K562 (cell line): ENCODE data around the gene RUNDC1. TPM values are rescaled to one million over a fixed set of nuclear protein-coding genes. Genes with fewer than 3 reads are reported as not detected.

Experiments used
- ATAC-seq: fragments of 200-7000 bp; cut with Tn5 transposase; 3 replicates; pipeline ENCODE4 v1.9.1; 2020; ENCODE audit warnings: moderate library complexity
- BruUV-seq: library from RNA; stranded (reverse); fragments of 400-500 nt; replicated peaks from 2 replicates; lab custom pipeline; 2021; lab: Mats Ljungman, UMichigan
- CTCF ChIA-PET: fragments of 300-600 bp; formaldehyde crosslinking; extraction: SDS; loops from one replicate; lab custom pipeline; 2021; ENCODE audit warnings: low intra/inter-chr PET ratio; lab: Yijun Ruan, JAX
- POLR2A ChIA-PET: fragments of 300-600, 350-650 bp; sonication (Branson Sonifier 250); formaldehyde crosslinking; extraction: SDS; loops from one replicate; lab custom pipeline; 2021; ENCODE audit warnings: antibody characterized with exemption, inconsistent platforms; lab: Yijun Ruan, JAX
- DNase-seq, 4 experiments: peaks; one replicate each; pipeline versions ENCODE4 v3.0.0 to v3.0.0-alpha.2; 2011 to 2018; ENCODE audit warnings: low spot score in 3 of 4, mixed read lengths in 3 of 4; ENCODE audit errors: extremely low read depth in 1 of 4
- FAIRE-seq: peaks from 2 replicates; lab custom pipeline; 2011; peaks lifted over from hg19 to GRCh38; lab: Jason Lieb, UNC
- H2AFZ ChIP-seq: 2 replicates; pipeline ENCODE4 v1.6.0; 2011; ENCODE audit warnings: low read depth, low read length, control low read depth, inconsistent platforms
- H3K27ac ChIP-seq: fragments of 200-600 bp; 3 replicates; pipeline ENCODE4 v1.8.0; 2011; ENCODE audit warnings: low read depth, mild to moderate bottlenecking, control low read depth, inconsistent platforms, low read length, moderate library complexity, mixed read lengths; ENCODE audit errors: extremely low read depth
- H3K27me3 ChIP-seq, 2 experiments: fragments of 300-600 bp in 1 of 2; 2 replicates in 1 of 2; 3 replicates in 1 of 2; pipeline versions ENCODE4 v1.6.0 to v1.8.0; 2011; ENCODE audit warnings: inconsistent platforms in 2 of 2, low read length in 2 of 2, mild to moderate bottlenecking in 1 of 2, mixed read lengths in 1 of 2, moderate library complexity in 1 of 2; ENCODE audit not compliant: control insufficient read depth in 2 of 2, insufficient read depth in 2 of 2
- H3K36me3 ChIP-seq: fragments of 300-600 bp; 3 replicates; pipeline ENCODE4 v1.8.0; 2011; ENCODE audit warnings: mild to moderate bottlenecking, low read length, inconsistent platforms; ENCODE audit not compliant: control insufficient read depth, insufficient read depth
- H3K4me1 ChIP-seq, 2 experiments: fragments of 200-600 bp in 1 of 2; replicated peaks in 1 of 2; 2 replicates in 1 of 2; 3 replicates in 1 of 2; pipeline versions ENCODE4 v1.5.1 to v1.8.0; 2011; ENCODE audit warnings: inconsistent platforms in 2 of 2, low read length in 2 of 2, mild to moderate bottlenecking in 1 of 2, mixed read lengths in 1 of 2, moderate library complexity in 1 of 2; ENCODE audit not compliant: control insufficient read depth in 2 of 2, insufficient read depth in 2 of 2
- H3K4me2 ChIP-seq: 2 replicates; pipeline ENCODE4 v1.6.1; 2011; ENCODE audit warnings: low read length, control low read depth, inconsistent platforms, mixed read lengths; ENCODE audit not compliant: insufficient read depth
- H3K4me3 ChIP-seq: fragments of 200-600 bp; sonication (generic), shearing (Covaris generic); 2 replicates; pipeline ENCODE4 v1.5.1; 2016; ENCODE audit warnings: control low read depth, inconsistent platforms
- H3K79me2 ChIP-seq: fragments of 200-600 bp; 3 replicates; pipeline ENCODE4 v1.8.0; 2011; ENCODE audit warnings: low read length, inconsistent platforms; ENCODE audit not compliant: control insufficient read depth, insufficient read depth
- H3K9ac ChIP-seq, 2 experiments: 2 replicates each; pipeline versions ENCODE4 v1.6.0 to v1.6.1; 2011; ENCODE audit warnings: low read depth in 2 of 2, low read length in 2 of 2, control low read depth in 1 of 2, inconsistent platforms in 1 of 2, mild to moderate bottlenecking in 1 of 2, mixed read lengths in 1 of 2; ENCODE audit not compliant: insufficient read depth in 1 of 2
- H3K9me1 ChIP-seq: one replicate; pipeline ENCODE4 v1.6.0; 2011; ENCODE audit warnings: inconsistent platforms, mild to moderate bottlenecking, low read length, moderate library complexity; ENCODE audit not compliant: control insufficient read depth, insufficient read depth
- H3K9me3 ChIP-seq: replicated peaks from 2 replicates; pipeline ENCODE4 v1.5.1; 2011; ENCODE audit warnings: low read depth, low read length, inconsistent platforms; ENCODE audit not compliant: control insufficient read depth, insufficient read depth
- H4K20me1 ChIP-seq: replicated peaks from 2 replicates; pipeline ENCODE4 v1.6.1; 2011; ENCODE audit warnings: low read length, inconsistent platforms, mixed read lengths; ENCODE audit not compliant: control insufficient read depth, insufficient read depth
- BCOR ChIP-seq: fragments of 450-650 bp; IDR thresholded peaks from 2 replicates; pipeline ENCODE4 v1.6.1; 2016
- CBX8 ChIP-seq: fragments of 200-600 bp; sonication (generic); IDR thresholded peaks from 2 replicates; pipeline ENCODE4 v1.6.1; 2012; ENCODE audit warnings: borderline replicate concordance, mixed run types, low read depth, mild to moderate bottlenecking, moderate library complexity, mixed read lengths, low read length, control low read depth, inconsistent platforms; ENCODE audit not compliant: poor library complexity, severe bottlenecking; ENCODE audit errors: extremely low read depth
- IFI16 ChIP-seq: fragments of 250-450 bp; sonication (Bioruptor Pico); IDR thresholded peaks from 2 replicates; pipeline ENCODE4 v2.1.2; 2022; ENCODE audit warnings: mild to moderate bottlenecking, inconsistent platforms
- MAZ ChIP-seq, 2 experiments: fragments of 450-650 bp in 1 of 2; sonication (generic) in 1 of 2; formaldehyde crosslinking; IDR thresholded peaks in 1 of 2; conservative IDR thresholded peaks in 1 of 2; 2 replicates each; pipeline versions ENCODE4 v1.4.0 to v1.5.0; 2020; ENCODE audit warnings: mild to moderate bottlenecking in 1 of 2, missing genetic modification reagents in 1 of 2
- PRMT5 ChIP-seq: sonication (generic); formaldehyde crosslinking; IDR thresholded peaks from 2 replicates; pipeline ENCODE4 v1.5.0; 2020; ENCODE audit warnings: missing genetic modification reagents
- RBM25 ChIP-seq: fragments of 200-400 bp; formaldehyde crosslinking; IDR thresholded peaks from 2 replicates; pipeline ENCODE4 v1.6.1; 2018; ENCODE audit warnings: low read length, low read depth, moderate library complexity; ENCODE audit not compliant: severe bottlenecking
- SIX5 ChIP-seq, 2 experiments: IDR thresholded peaks; 2 replicates each; pipeline ENCODE4 v1.6.1; 2011; ENCODE audit warnings: low read length in 2 of 2, borderline replicate concordance in 1 of 2, low read depth in 1 of 2, mild to moderate bottlenecking in 1 of 2, moderate library complexity in 1 of 2; ENCODE audit not compliant: insufficient read depth in 1 of 2
- TAL1 ChIP-seq: fragments of 450-650 bp; IDR thresholded peaks from 2 replicates; pipeline ENCODE4 v1.6.1; 2016; ENCODE audit warnings: mild to moderate bottlenecking
- YY1 ChIP-seq, 3 experiments: IDR thresholded peaks; 2 replicates each; pipeline ENCODE4 v1.6.1; 2011; ENCODE audit warnings: low read length in 2 of 3, mild to moderate bottlenecking in 2 of 3, moderate library complexity in 2 of 3, borderline replicate concordance in 1 of 3, control low read depth in 1 of 3, low read depth in 1 of 3; ENCODE audit not compliant: insufficient read depth in 3 of 3, insufficient replicate concordance in 2 of 3, control insufficient read depth in 1 of 3, insufficient read length in 1 of 3; ENCODE audit errors: extremely low read depth in 1 of 3
- ZBTB17 ChIP-seq: fragments of 450-650 bp; formaldehyde crosslinking; IDR thresholded peaks from 2 replicates; pipeline ENCODE4 v1.4.0; 2020; ENCODE audit warnings: mild to moderate bottlenecking
- ZC3H11A ChIP-seq: IDR thresholded peaks from 2 replicates; pipeline ENCODE4 v1.6.1; 2012; ENCODE audit warnings: low read depth, low read length, improper control_type of control experiment
- ZFP36 ChIP-seq: fragments of 150-350 bp; IDR thresholded peaks from 2 replicates; pipeline ENCODE4 v1.6.1; 2018; ENCODE audit warnings: low read length, low read depth; ENCODE audit not compliant: partially characterized antibody
- ZKSCAN3 ChIP-seq: fragments of 250-450 bp; sonication (Bioruptor Pico); IDR thresholded peaks from 2 replicates; pipeline ENCODE4 v1.4.0; 2020
- ZNF212 ChIP-seq: fragments of 450-650 bp; formaldehyde crosslinking; IDR thresholded peaks from 2 replicates; pipeline ENCODE4 v1.4.0; 2020; ENCODE audit warnings: mild to moderate bottlenecking
- ZNF23 ChIP-seq: fragments of 250-450 bp; sonication (Bioruptor Pico); IDR thresholded peaks from 2 replicates; pipeline ENCODE4 v1.4.0; 2020; ENCODE audit warnings: mild to moderate bottlenecking
- WGBS: fragments of 100-300 bp; shearing (Covaris generic); methylation state at CpG from one replicate; pipeline ENCODE4 v1.1.6; 2016; ENCODE audit warnings: low coverage, mixed read lengths; ENCODE audit not compliant: insufficient coverage; ENCODE audit errors: missing lambda C conversion rate; 5-methylcytosine and 5-hydroxymethylcytosine counted together
- in situ Hi-C: fragments of 300-500 bp; cut with MboI; formaldehyde crosslinking; loops from 4 replicates; pipeline ENCODE4 v1.15.0; 2018; ENCODE audit warnings: inconsistent platforms, mixed read lengths
- intact Hi-C: fragments of 100-400 bp; cut with micrococcal nuclease; formaldehyde crosslinking; loops from 2 replicates; pipeline ENCODE4 v1.14.2; 2022
- polyA plus RNA-seq, 8 experiments: library from polyadenylated mRNA; depleted of rRNA in 4 of 8; stranded (reverse) in 5 of 8; unstranded in 3 of 8; fragments of >200 nt; fragmentation: Nextera tagmentation in 2 of 8; fragmentation: Illumina TruSeq in 1 of 8; extraction: Ambion mirVana in 2 of 8; extraction: Trizol in 1 of 8; gene quantifications; 2 replicates each; pipeline versions ENCODE4 v1.2.1 to v1.2.3, GENCODE V29; 2011 to 2014; ENCODE audit warnings: inconsistent platforms in 1 of 8, missing spikeins in 1 of 8
- total RNA-seq, 7 experiments: library from RNA; depleted of rRNA in 6 of 7; stranded (reverse); fragments of >200 nt in 6 of 7; fragmentation: Illumina TruSeq in 2 of 7; extraction: Trizol in 2 of 7; gene quantifications; 2 replicates each; pipeline versions ENCODE4 v1.2.1 to v1.2.3, GENCODE V29; 2011 to 2021; ENCODE audit warnings: low replicate concordance in 1 of 7

The RUNDC1 gene
- total and polyA plus RNA-seq, 9 of the 15 experiments (the other 6 are each of a cell fraction or from before 2014, with no cell fraction given), result 3.4 to 12.6 (median 9.4) TPM

- intact Hi-C loops, result no loop called here
- WGBS, result 83% methylated on average over 3 of the region's 3 CpGs
Measured at GRCh38 chr17:43034894-43035293, 54.5 kb downstream of the RUNDC1 start.

DNA sequence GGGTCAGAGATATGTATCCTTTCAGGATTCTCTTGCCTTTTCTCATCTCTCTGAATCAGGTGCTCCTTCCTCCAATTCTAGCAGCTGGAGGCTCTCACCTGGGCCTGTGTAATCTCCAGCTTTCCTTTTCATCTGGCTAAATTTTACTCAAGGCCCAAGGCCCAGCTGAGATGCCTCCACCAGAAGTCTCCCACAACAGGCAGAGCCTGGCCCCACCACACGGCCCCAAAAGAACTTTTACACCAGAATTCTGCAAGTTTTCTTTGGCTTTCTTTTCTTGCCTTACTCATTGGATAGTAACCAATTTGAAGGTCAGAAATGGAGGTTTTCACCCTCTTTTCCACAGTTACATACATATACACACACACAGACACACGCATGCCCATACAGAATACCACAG, 59.3 kb downstream of the RUNDC1 start:
- intact Hi-C loops, result no loop called here
- Histone ChIP-seq H3K36me3 (peaks cover 22% of the 10 kb centered on the region), H3K9me1 (no peaks in the 10 kb centered on the region), H2AFZ (no peak overlapping the region), H3K9me3 (no peaks in the 10 kb centered on the region), H3K79me2 (no peaks in the 10 kb centered on the region), H3K4me1 (peaks cover 2 to 5% of the 10 kb centered on the region in 2 experiments; a peak in 3 of 5 replicates), H3K27ac (no peak overlapping the region), H3K9ac (no peak overlapping the region), H3K27me3 (no peaks in the 10 kb centered on the region), H4K20me1 (no peaks in the 10 kb centered on the region), H3K4me2 (no peak overlapping the region), H3K4me3 (no peak overlapping the region)
- in situ Hi-C loops, result no loop called here
- FAIRE-seq (no peak), DNase-seq (no peak), ATAC-seq (no peak)
- CTCF ChIA-PET, result no interaction called here
- 44% methylated on average over 2 of the region's 2 CpGs for WGBS
- POLR2A ChIA-PET, result interaction anchor here (0.6 to 1.4 kb wide), 2 partner anchors 8 to 15 kb away, joined by 3 to 5 read pairs; no protein-coding TSS in a partner anchor
- no TSS peak for BruUV-seq
- TF ChIP-seq ZBTB17 (CRISPR knock-in tag), result no peak
- no peak for TF ChIP-seq YY1 (IDR thresholded peaks at IDR 0.05; ENCODE audit: borderline replicate concordance in 1 of 3, control insufficient read depth in 1 of 3, extremely low read depth in 1 of 3, insufficient read depth in 3 of 3, insufficient read length in 1 of 3, insufficient replicate concordance in 2 of 3, low read depth in 1 of 3, low read length in 2 of 3)
- TF ChIP-seq ZKSCAN3 (CRISPR knock-in tag), result no peak
- TF ChIP-seq SIX5 (IDR thresholded peaks at IDR 0.05; ENCODE audit: borderline replicate concordance in 1 of 2, insufficient read depth in 1 of 2, low read depth in 1 of 2, low read length in 2 of 2), result no peak
- TF ChIP-seq ZNF212 (CRISPR knock-in tag), result no peak
- no peak for TF ChIP-seq IFI16
- no peak for TF ChIP-seq PRMT5
- TF ChIP-seq MAZ (CRISPR knock-in tag; conservative IDR thresholded peaks at IDR 0.05 in 1 of 2, IDR thresholded peaks at IDR 0.05 in 1 of 2), result no peak
- TF ChIP-seq ZC3H11A, result no peak

More at GRCh38 chr17:43034894-43035293, 54.5 kb downstream of the RUNDC1 start:
- no TSS peak for BruUV-seq
- no peaks in the 10 kb centered on the region for H3K36me3 ChIP-seq
- H3K27ac ChIP-seq, result no peak overlapping the region
- H3K9ac ChIP-seq, result peak overlapping the region in 1 of 2 experiments; percentile 50; a peak in 1 of 4 replicates
- in situ Hi-C loops, result no loop called here
- no peaks in the 10 kb centered on the region for H3K79me2 ChIP-seq
- H2AFZ ChIP-seq, result no peak overlapping the region
- POLR2A ChIA-PET, result interaction anchor here (1.9 kb wide), 1 partner anchor 10 kb away, joined by 7 read pairs; the partner anchor contains the start of gene RND2
- no peak overlapping the region for H3K4me2 ChIP-seq
- DNase-seq (no peak), ATAC-seq (no peak), FAIRE-seq (no peak)
- CTCF ChIA-PET, result no interaction called here
- H3K4me1 ChIP-seq, result peaks cover 4 to 9% of the 10 kb centered on the region in 2 experiments; a peak in 3 of 5 replicates
- no peaks in the 10 kb centered on the region for H3K27me3 ChIP-seq
- no peaks in the 10 kb centered on the region for H3K9me3 ChIP-seq
- TF ChIP-seq ZNF23 (CRISPR knock-in tag) (no peak), BCOR (0 out of 2 replicates have a peak, but pooled peaks have one; percentile 40), RBM25 (peak; percentile 73), ZFP36 (peak; percentile 65), CBX8 (no peak), TAL1 (no peak)
- no peaks in the 10 kb centered on the region for H3K9me1 ChIP-seq
- no peak overlapping the region for H3K4me3 ChIP-seq
- no peaks in the 10 kb centered on the region for H4K20me1 ChIP-seq
